Measurements from ENCODE around the gene FAM107A.

The FAM107A gene

GRCh38 chr3:58568572-58569286 lies 8.5 kb downstream of the FAM107A start:
- in situ Hi-C loops (cut with MboI; ENCODE audit: low sequenced_read_pairs), result no loop called here

DNA sequence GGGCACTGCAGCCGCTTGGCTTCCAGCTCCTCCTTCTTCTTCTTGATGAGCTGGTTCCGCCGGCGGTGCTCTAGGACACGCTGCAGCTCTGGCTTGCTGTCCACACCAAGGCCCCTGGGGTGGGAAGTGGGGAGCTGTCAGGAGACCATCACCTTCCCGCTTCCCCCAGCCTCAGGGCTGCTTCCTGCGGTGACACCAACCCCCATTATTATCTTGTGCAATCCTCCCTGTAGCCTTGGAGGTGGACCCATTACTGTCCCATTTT lies 10.0 kb downstream of the FAM107A start:
- in situ Hi-C loops (cut with MboI; ENCODE audit: low sequenced_read_pairs), result no loop called here

DNA sequence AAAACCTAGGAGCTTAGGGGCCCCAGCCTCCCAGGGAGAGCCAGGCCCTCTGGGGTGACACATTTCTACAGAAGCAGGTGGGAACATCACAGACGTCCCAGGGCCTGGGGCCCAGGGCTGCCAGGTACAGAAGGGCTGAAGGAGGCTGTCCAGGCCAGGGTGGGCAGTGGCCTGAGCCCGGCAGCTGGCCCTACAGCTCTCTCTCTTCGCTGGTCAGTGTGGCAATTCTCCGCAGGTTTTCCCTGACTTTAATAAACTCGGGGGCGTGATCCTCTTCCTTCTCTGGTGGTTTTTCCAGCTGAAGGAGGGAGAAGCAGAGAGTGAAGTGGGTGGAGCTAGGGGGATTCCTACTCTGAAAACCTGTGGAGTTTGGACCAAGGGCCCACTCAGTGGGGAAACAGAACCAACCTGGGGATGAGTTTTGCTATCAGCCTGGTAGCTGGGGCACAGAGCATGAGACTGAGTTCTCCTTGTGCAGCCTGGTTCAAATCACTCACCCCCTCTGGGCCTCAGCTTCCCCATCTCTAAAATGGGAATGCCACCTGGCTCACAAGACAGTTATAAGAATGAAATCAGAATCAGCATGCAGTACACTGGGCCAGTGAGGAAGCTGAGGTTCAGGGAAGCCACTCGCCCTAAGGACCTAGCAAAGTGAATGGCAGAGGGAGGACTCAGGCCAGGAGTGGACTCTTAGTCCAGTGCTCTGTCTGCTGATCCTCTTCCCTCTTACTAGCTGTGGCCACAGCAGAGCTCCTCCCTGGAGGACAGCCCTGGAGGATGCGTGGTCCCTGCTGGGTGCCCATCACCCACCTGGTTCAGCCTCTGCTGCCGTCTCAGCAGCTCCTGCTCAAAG lies 10.6 kb downstream of the FAM107A start:
- in situ Hi-C loops (cut with MboI; ENCODE audit: low sequenced_read_pairs), result no loop called here

DNA sequence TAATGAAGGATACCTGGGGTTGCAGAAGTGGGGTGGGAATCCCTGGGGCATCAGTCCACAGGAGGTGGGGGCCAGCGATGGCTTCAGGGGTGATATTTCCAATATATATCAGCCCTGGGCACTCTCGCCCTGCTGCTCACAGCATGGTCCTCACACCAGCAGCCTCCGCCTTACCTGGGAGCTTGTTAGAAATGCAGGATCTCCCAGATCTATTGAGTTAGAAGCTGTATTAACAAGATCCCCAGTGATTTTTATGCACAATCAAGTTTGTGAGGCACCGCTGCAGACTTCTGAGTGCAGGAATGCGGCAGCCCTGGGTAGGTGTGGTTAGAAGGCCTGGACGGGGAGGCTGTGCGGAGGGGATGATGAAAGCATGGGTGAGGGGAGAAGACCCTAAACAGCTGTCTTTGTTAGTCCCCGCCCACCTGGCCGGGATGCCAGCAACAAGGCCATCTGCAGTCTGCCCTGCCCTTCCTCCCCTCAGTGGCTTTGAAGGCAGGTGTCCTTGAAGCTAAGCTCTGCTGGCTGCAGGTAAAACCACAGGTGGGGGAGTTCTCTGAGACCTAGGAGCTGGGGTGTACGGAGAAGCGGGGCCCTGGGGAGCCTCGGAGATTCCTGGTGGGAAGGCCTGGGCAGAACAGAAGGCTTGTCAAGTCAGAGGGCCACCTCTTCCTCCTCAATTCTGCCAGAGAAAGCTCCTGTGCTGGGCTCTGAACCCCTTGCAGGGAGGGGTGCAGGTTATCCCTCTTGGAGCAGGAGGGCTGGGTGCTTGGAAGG lies 11.4 kb downstream of the FAM107A start:
- in situ Hi-C loops (cut with MboI; ENCODE audit: low sequenced_read_pairs), result no loop called here

GRCh38 chr3:58564456-58565160 lies 12.6 kb downstream of the FAM107A start:
- in situ Hi-C loops (cut with MboI; ENCODE audit: low sequenced_read_pairs), result no loop called here

GRCh38 chr3:58564054-58564453 lies 13.1 kb downstream of the FAM107A start:
- in situ Hi-C loops (cut with MboI; ENCODE audit: low sequenced_read_pairs), result no loop called here

GRCh38 chr3:58563386-58564035 lies 13.7 kb downstream of the FAM107A start:
- in situ Hi-C loops (cut with MboI; ENCODE audit: low sequenced_read_pairs), result no loop called here

- in situ Hi-C loops (cut with MboI; ENCODE audit: low sequenced_read_pairs), result no loop called here
These were observed 14.7 kb downstream of the FAM107A start for GRCh38 chr3:58562498-58562897.

DNA sequence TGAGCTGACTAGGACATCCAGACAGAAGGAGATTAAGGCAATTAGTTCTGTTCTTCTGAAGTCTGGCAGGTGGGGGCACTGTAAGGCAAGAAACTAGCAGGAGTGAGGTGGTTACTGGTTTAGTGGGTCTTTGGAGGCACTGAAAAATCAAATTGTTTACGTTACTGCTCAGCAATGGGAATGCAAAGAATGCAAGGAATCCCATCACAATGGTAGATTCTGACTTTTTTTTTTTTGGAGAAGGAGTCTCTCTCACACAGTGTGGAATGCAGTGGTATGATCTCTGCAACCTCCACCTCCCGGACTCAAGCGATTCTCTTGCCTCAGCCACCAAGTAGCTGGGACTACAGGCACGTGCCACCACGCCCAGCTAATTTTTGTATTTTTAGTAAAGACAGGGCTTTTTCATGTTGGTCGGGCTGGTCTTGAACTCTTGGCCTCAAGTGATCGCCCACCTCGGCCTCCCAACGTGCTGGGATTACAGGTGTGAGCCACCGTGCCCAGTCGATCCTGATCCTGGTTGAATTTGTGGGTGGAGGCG lies 16.4 kb downstream of the FAM107A start:
- in situ Hi-C loops (cut with MboI; ENCODE audit: low sequenced_read_pairs), result no loop called here

DNA sequence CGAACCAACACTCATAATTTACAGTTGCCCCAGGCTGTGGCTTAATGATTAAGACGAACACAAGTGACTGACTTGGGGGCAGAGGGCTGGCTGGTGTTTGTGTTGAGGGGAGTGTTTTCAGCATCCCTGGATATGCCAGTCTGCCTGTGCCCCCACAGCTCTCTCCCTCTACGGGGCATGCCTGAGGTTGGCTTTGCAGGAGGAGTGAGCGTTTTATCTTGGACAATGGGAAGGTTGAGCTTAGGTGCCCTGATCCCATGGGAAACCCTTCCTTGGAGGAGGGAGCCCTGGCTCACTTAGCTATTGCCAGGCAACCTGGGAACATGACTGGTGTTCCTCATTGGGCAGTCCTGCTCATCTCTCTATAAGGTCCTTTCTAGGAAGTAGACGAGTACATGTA lies 17.6 kb downstream of the FAM107A start:
- in situ Hi-C loops (cut with MboI; ENCODE audit: low sequenced_read_pairs), result no loop called here

GRCh38 chr3:58557491-58557890 lies 19.7 kb downstream of the FAM107A start:
- in situ Hi-C loops (cut with MboI; ENCODE audit: low sequenced_read_pairs), result no loop called here

DNA sequence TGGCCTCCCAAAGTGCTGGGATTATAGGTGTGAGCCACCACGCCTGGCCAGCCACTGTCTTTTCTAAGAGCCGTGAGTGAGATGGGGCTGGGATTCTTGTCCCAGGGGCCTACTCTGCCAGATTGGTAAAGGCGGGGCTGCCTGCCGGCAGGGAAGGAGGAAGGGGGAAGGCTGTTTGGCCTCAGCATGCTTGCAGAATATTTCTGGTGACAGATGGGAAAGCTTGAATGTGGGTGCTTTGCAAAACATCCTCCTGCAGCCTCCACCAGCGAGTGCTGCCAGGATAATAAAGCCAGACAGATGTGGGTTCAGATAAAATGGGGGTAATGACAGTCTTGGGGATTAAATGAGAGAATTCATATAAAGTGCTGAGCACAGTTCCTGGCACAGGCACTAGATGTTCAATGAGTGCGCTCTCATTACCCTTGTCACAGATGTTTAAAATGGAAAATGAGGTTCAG lies 20.4 kb downstream of the FAM107A start:
- in situ Hi-C loops (cut with MboI; ENCODE audit: low sequenced_read_pairs), result no loop called here

- in situ Hi-C loops (cut with MboI; ENCODE audit: low sequenced_read_pairs), result no loop called here
These were observed 21.2 kb downstream of the FAM107A start for GRCh38 chr3:58556001-58556400.

GRCh38 chr3:58555203-58555602 lies 22.0 kb downstream of the FAM107A start:
- in situ Hi-C loops (cut with MboI; ENCODE audit: low sequenced_read_pairs), result no loop called here

DNA sequence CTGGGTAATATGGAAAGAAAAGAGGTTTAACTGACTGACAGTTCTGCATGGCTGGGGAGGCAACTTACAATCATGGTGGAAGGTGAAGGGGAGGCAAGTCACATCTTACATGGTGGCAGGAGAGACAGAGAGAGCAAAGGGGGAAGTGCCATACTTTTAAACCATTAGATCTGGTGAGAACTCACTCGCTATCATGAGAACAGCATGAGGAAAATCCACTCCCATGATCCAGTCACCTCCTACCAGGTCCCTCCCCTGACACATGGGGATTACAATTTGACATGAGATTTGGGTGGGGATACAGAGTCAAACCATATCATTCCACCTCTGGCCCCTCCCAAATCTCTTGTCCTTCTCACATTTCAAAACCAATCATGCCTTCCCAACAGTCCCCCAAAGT lies 24.2 kb downstream of the FAM107A start:
- in situ Hi-C loops (cut with MboI; ENCODE audit: low sequenced_read_pairs), result no loop called here

- in situ Hi-C loops (cut with MboI; ENCODE audit: low sequenced_read_pairs), result no loop called here
These were observed 25.5 kb downstream of the FAM107A start for GRCh38 chr3:58551636-58552180.

- in situ Hi-C loops (cut with MboI; ENCODE audit: low sequenced_read_pairs), result no loop called here
These were observed 32.6 kb downstream of the FAM107A start for GRCh38 chr3:58544541-58544940.

- in situ Hi-C loops (cut with MboI; ENCODE audit: low sequenced_read_pairs), result no loop called here
These were observed 36.9 kb downstream of the FAM107A start for GRCh38 chr3:58540176-58540858.

DNA sequence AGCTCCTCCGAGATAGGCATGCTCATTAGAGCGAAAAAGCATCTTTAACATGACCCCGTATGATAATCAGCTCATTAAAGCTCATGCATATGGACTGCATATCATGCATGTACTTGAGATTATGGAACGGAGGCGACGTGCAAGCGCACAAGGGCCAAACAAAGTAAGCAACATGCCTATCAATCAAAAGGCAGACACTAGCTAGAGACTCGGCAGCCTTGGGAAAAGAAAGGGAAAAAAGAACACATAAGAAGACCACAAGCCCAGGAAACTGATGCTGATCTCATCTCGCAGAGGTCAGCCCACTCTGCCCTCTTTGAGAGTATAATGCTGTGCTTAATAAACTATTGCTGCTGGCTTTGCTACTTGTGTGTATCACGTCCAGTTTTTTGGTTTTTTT lies 37.6 kb downstream of the FAM107A start:
- in situ Hi-C loops (cut with MboI; ENCODE audit: low sequenced_read_pairs), result no loop called here

Measured in HL-60/S4 treated with phorbol 12-myristate 13-acetate at 8.2 ng/mL for 4 days and 3 days (cell line).